Thymus (tissue), 11 donors: ENCODE data around the gene BCAS4. TPM values are rescaled to one million over a fixed set of nuclear protein-coding genes. Genes with fewer than 3 reads are reported as not detected.
"Not testable (repeated sequence)": the region's sequence is repeated elsewhere in the genome, so short reads cannot be mapped to it uniquely, and the experiment has no call there.

Source experiments
- DNase-seq, 9 donors: peaks; one replicate each; pipeline ENCODE4 v3.0.0-alpha.2; 2013; ENCODE audit warnings: low spot score in 9 of 9, low read depth in 6 of 9, missing footprints in 1 of 9
- H3K27ac ChIP-seq, 2 donors: one replicate each; pipeline ENCODE4 v1.5.1; 2013; ENCODE audit warnings: control low read depth in 1 of 2, low read depth in 1 of 2, low read length in 1 of 2, mild to moderate bottlenecking in 1 of 2, moderate library complexity in 1 of 2
- H3K27me3 ChIP-seq, 2 donors: one replicate each; pipeline ENCODE4 v1.5.1; 2013; ENCODE audit warnings: low read length in 1 of 2; ENCODE audit not compliant: control insufficient read depth in 2 of 2, insufficient read depth in 1 of 2
- H3K36me3 ChIP-seq, 2 donors: one replicate each; pipeline ENCODE4 v1.5.1; 2013; ENCODE audit warnings: low read length in 1 of 2, mild to moderate bottlenecking in 1 of 2, moderate library complexity in 1 of 2; ENCODE audit not compliant: control insufficient read depth in 2 of 2, insufficient read depth in 2 of 2
- H3K4me1 ChIP-seq, 2 donors: one replicate each; pipeline ENCODE4 v1.5.1; 2013; ENCODE audit warnings: low read length in 2 of 2; ENCODE audit not compliant: control insufficient read depth in 2 of 2, insufficient read depth in 2 of 2
- H3K4me3 ChIP-seq, 2 donors: one replicate each; pipeline ENCODE4 v1.5.1; 2013; ENCODE audit warnings: low read length in 2 of 2, control low read depth in 1 of 2, mild to moderate bottlenecking in 1 of 2
- H3K9me3 ChIP-seq, 2 donors: one replicate each; pipeline ENCODE4 v1.5.1; 2013; ENCODE audit warnings: low read length in 1 of 2, mild to moderate bottlenecking in 1 of 2; ENCODE audit not compliant: control insufficient read depth in 2 of 2, insufficient read depth in 1 of 2
- WGBS: extraction: QIAGEN DNeasy Blood & Tissue Kit; methylation state at CpG from one replicate; pipeline ENCODE4 v1.1.7; 2013; 5-methylcytosine and 5-hydroxymethylcytosine counted together
- polyA plus RNA-seq: library from polyadenylated mRNA; stranded (reverse); fragments of 200-250 nt; gene quantifications from one replicate; pipeline ENCODE4 v1.2.3, GENCODE V29; 2013
- total RNA-seq: library from RNA; stranded (reverse); fragments of 120-200 nt; gene quantifications from one replicate; pipeline ENCODE4 v1.2.4, GENCODE V29; 2013
- donor health status: healthy.

BCAS4 gene
- total and polyA plus RNA-seq, 2 donors, result 14.5 to 17.5 TPM

GRCh38 chr20:50881759-50882424, 87.0 kb downstream of the BCAS4 start:
- not testable (repeated sequence) for H3K4me3 ChIP-seq, DNase-seq, H3K36me3 ChIP-seq, H3K27me3 ChIP-seq, H3K9me3 ChIP-seq, H3K4me1 ChIP-seq
- H3K27ac ChIP-seq, result peak overlapping the region in 1 of 2 donors; percentile 5
- 98% methylated on average over 5 of the region's 5 CpGs for WGBS

DNA sequence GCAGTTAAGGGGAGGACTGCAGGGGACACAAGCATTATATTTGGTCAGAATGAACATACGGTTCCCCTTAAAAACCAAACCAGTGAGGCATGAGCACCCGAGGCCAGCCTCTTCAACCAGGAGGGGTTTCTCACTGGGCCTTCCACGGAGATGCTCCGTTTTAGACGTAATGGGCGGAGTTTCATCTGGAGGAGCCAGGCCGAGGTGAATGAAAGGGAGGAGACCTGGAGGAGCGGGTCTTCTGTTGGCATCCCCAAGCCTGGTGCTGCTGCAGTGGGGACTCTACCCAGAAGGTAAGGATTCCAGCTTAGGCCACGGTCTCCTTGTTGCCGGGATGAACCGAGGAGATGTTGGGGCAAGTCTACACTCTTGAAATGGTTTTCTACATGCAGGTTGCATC, 89.0 kb downstream of the BCAS4 start:
- Histone ChIP-seq H3K36me3 (peaks cover 12 to 14% of the 10 kb centered on the region in 2 donors), H3K4me1 (peaks cover 0 to 4% of the 10 kb centered on the region in 2 donors), H3K4me3 (no peak overlapping the region), H3K27ac (no peak overlapping the region), H3K27me3 (no peaks in the 10 kb centered on the region), H3K9me3 (no peaks in the 10 kb centered on the region)
- 96% methylated on average over 11 of the region's 11 CpGs for WGBS
- no peak for DNase-seq

GRCh38 chr20:50885068-50885467, 90.2 kb downstream of the BCAS4 start:
- Histone ChIP-seq H3K36me3 (peaks cover 22 to 25% of the 10 kb centered on the region in 2 donors), H3K4me1 (peaks cover 0 to 4% of the 10 kb centered on the region in 2 donors), H3K27ac (no peak overlapping the region), H3K27me3 (no peaks in the 10 kb centered on the region), H3K4me3 (no peak overlapping the region), H3K9me3 (no peaks in the 10 kb centered on the region)
- WGBS, result 93% methylated on average over 7 of the region's 7 CpGs
- DNase-seq, result no peak

DNA sequence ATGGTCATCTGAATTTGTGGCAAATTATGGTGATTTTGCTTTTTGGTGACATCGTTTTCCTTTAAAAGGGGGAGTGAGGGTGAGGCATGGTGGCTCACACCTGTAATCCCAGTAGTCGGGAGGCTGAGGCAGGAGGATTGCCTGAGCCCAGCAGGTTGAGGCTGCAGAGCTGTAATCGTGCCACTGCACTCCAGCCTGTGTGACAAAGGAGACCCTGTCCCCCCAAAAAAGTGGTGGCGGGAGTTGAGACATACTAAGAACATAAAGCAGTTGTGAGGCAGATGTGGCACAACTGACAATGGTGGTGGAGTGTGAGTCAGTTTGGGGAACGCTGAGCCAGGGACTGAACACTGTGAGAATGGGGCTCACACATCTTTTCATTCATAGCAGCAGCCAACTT, 90.9 kb downstream of the BCAS4 start:
- no peaks in the 10 kb centered on the region for H3K27me3 ChIP-seq
- peak overlapping the region in 1 of 2 donors; percentile 36 for H3K27ac ChIP-seq
- no peaks in the 10 kb centered on the region for H3K9me3 ChIP-seq
- H3K4me3 ChIP-seq, result no peak overlapping the region
- H3K4me1 ChIP-seq, result peaks cover 0 to 4% of the 10 kb centered on the region in 2 donors
- H3K36me3 ChIP-seq, result peaks cover 22 to 28% of the 10 kb centered on the region in 2 donors
- no peak for DNase-seq
- WGBS, result 96% methylated on average over 5 of the region's 5 CpGs

DNA sequence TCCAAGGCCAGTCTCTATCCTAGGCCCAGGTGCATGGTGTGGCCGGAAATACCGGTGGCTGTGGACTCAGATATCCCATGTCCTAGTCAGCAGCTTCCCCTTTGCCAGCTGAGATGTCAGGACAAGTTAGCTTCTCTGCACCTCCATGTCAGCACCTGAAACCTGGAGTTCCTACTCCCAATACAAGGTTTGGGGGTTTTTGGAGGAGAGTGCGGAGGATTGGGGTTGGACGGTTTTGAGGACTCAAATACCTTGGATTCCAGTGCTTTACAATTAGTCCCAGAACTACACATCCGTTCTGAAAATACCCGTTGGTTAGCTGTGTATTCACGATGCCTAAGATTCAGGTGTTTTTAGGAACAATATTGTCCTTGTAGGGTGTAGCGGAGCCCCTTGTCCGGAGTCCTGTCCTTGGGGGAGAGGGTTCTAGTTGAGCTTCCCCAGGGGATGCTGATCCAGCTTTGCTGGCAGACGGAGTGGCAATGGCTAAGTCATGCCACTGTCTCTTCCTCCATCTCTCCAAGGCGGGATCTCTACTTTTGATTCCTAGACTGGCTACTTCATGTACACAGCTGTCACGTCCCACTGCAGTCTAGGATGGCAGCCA, 91.4 kb downstream of the BCAS4 start:
- Histone ChIP-seq H3K27me3 (no peaks in the 10 kb centered on the region), H3K36me3 (peaks cover 25 to 33% of the 10 kb centered on the region in 2 donors), H3K27ac (peak overlapping the region; percentile 53 to 71), H3K4me1 (peaks cover 0 to 4% of the 10 kb centered on the region in 2 donors), H3K4me3 (no peak overlapping the region), H3K9me3 (no peaks in the 10 kb centered on the region)
- WGBS, result 88% methylated on average over 12 of the region's 12 CpGs
- DNase-seq, result peak in 1 of 9 donors; percentile 14

GRCh38 chr20:50887576-50887975, 92.7 kb downstream of the BCAS4 start:
- Histone ChIP-seq H3K27ac (no peak overlapping the region), H3K36me3 (peaks cover 38 to 46% of the 10 kb centered on the region in 2 donors), H3K4me3 (no peak overlapping the region), H3K27me3 (no peaks in the 10 kb centered on the region), H3K9me3 (no peaks in the 10 kb centered on the region), H3K4me1 (peaks cover 0 to 4% of the 10 kb centered on the region in 2 donors)
- 98% methylated on average over 3 of the region's 3 CpGs for WGBS
- DNase-seq, result no peak

DNA sequence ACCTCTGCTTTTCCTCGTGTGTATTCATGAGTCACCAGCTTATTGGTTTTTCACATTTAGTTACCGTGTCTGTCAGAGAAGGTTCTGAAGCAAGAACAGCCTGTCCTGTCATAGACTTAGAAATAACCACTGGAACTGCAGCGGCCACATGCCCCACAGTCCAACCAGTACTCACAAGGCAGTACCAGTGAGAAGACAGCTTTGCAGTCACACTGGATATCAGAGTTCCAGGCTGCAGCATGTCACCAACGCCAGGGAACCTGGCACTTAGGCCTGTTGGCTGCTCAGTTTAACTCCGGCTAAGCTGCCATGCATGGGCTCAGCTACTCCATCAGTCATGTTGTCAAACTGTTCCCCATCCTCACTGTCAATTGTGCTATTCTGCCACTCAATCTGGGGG, 96.3 kb downstream of the BCAS4 start:
- Histone ChIP-seq H3K27me3 (no peaks in the 10 kb centered on the region), H3K36me3 (peaks cover 61 to 71% of the 10 kb centered on the region in 2 donors), H3K4me1 (no peaks in the 10 kb centered on the region), H3K4me3 (no peak overlapping the region), H3K27ac (no peak overlapping the region), H3K9me3 (no peaks in the 10 kb centered on the region)
- DNase-seq, result no peak
- 92% methylated on average over 5 of the region's 5 CpGs for WGBS

GRCh38 chr20:50892394-50892793, 97.5 kb downstream of the BCAS4 start:
- WGBS, result 96% methylated on average over 8 of the region's 8 CpGs
- no peaks in the 10 kb centered on the region for H3K9me3 ChIP-seq
- peaks cover 65 to 78% of the 10 kb centered on the region in 2 donors for H3K36me3 ChIP-seq
- no peak overlapping the region for H3K27ac ChIP-seq
- no peak for DNase-seq
- H3K27me3 ChIP-seq, result no peaks in the 10 kb centered on the region
- no peak overlapping the region for H3K4me3 ChIP-seq
- no peaks in the 10 kb centered on the region for H3K4me1 ChIP-seq

DNA sequence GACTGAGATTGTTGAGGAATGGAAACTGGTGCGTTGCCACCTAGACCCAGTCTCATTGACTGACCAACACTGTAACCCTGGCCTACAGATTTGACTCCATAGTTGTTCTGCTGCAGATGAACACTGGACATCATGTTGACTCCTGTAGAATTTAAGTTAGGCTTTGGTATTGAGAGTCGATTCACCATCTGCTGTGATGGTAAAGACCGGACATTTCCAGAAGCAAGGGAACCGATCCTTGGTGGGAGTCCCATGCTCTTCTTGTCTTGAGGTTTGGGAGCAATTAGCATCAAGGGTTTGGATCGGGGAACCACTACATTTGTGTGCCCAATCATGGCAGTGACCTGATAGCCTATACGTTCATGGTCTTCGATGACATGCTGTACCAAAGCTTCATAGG, 98.8 kb downstream of the BCAS4 start:
- H3K36me3 ChIP-seq, result peaks cover 57 to 80% of the 10 kb centered on the region in 2 donors
- 99% methylated on average over 7 of the region's 7 CpGs for WGBS

More for the DNA sequence above, 98.8 kb downstream of the BCAS4 start:
- no peak overlapping the region for H3K27ac ChIP-seq
- DNase-seq, result no peak
- H3K27me3 ChIP-seq, result no peaks in the 10 kb centered on the region
- H3K9me3 ChIP-seq, result no peaks in the 10 kb centered on the region
- no peaks in the 10 kb centered on the region for H3K4me1 ChIP-seq
- H3K4me3 ChIP-seq, result no peak overlapping the region
